B cell (primary cell): ENCODE results near the gene INSIG2. TPM values are rescaled to one million over a fixed set of nuclear protein-coding genes. Genes with fewer than 3 reads are reported as not detected.

Experiments used
- ATAC-seq: fragments of 200-7000 bp; cut with Tn5 transposase; one replicate; pipeline ENCODE4 v1.10.0; 2021; ENCODE audit warnings: low read depth, mild to moderate bottlenecking, moderate number of reproducible peaks, moderate library complexity
- CTCF ChIA-PET: fragments of 350-600 bp; sonication (Branson Sonifier 250); formaldehyde crosslinking; loops from one replicate; lab custom pipeline; 2021; ENCODE audit warnings: antibody characterized with exemption, inconsistent platforms; lab: Charles Lee
- POLR2A ChIA-PET: fragments of 350-600 bp; sonication (Branson Sonifier 250); formaldehyde crosslinking; loops from one replicate; lab custom pipeline; 2021; ENCODE audit warnings: antibody characterized with exemption; lab: Charles Lee
- DNase-seq: peaks from one replicate; pipeline ENCODE4 v3.0.0; 2013
- H2AFZ ChIP-seq: 2 replicates; pipeline ENCODE4 v1.6.1; 2012; ENCODE audit warnings: mild to moderate bottlenecking, low read depth, low read length; ENCODE audit not compliant: insufficient read depth, poor library complexity, severe bottlenecking
- H3K27ac ChIP-seq, 2 donors: 1 replicate in 1 of 2; 2 replicates in 1 of 2; pipeline ENCODE4 v1.5.1; 2012 to 2013; ENCODE audit warnings: low read length in 2 of 2, mild to moderate bottlenecking in 2 of 2, moderate library complexity in 1 of 2
- H3K27me3 ChIP-seq, 4 experiments: fragments of 200-600 bp in 1 of 4; sonication (generic) in 1 of 4; replicated peaks in 1 of 4; 1 replicate in 2 of 4; 2 replicates in 2 of 4; pipeline versions ENCODE4 v1.6.1 to v1.7.0; 2013 to 2016; ENCODE audit warnings: low read length in 3 of 4, mild to moderate bottlenecking in 2 of 4, mixed read lengths in 1 of 4, moderate library complexity in 1 of 4; ENCODE audit not compliant: insufficient read depth in 4 of 4, control insufficient read depth in 3 of 4; ENCODE audit errors: control extremely low read depth in 1 of 4
- H3K36me3 ChIP-seq, 2 experiments: replicated peaks in 1 of 2; 1 replicate in 1 of 2; 2 replicates in 1 of 2; pipeline versions ENCODE4 v1.6.1 to v1.7.1; 2013; ENCODE audit warnings: low read length in 1 of 2; ENCODE audit not compliant: insufficient read depth in 2 of 2, control insufficient read depth in 1 of 2; ENCODE audit errors: control extremely low read depth in 1 of 2, extremely low read depth in 1 of 2
- H3K4me1 ChIP-seq, 2 donors: fragments of 200-600 bp in 1 of 2; sonication (generic) in 1 of 2; 1 replicate in 1 of 2; 2 replicates in 1 of 2; pipeline versions ENCODE4 v1.5.1 to v1.6.1; 2013 to 2017; ENCODE audit warnings: low read length in 2 of 2; ENCODE audit not compliant: control insufficient read depth in 2 of 2, insufficient read depth in 2 of 2
- H3K4me2 ChIP-seq: replicated peaks from 2 replicates; pipeline ENCODE3; 2012; ENCODE audit warnings: mild to moderate bottlenecking, low read depth, low read length; ENCODE audit not compliant: poor library complexity, severe bottlenecking
- H3K4me3 ChIP-seq, 5 experiments: fragments of 200-600 bp in 1 of 5; sonication (generic) in 1 of 5; 1 replicate in 3 of 5; 2 replicates in 2 of 5; pipeline versions ENCODE4 v1.5.1 to v1.7.0; 2011 to 2016; ENCODE audit warnings: low read length in 4 of 5, mild to moderate bottlenecking in 4 of 5, low read depth in 2 of 5, control low read depth in 1 of 5, moderate library complexity in 1 of 5; ENCODE audit not compliant: insufficient read depth in 1 of 5; ENCODE audit errors: control extremely low read depth in 1 of 5, extremely low read depth in 1 of 5
- H3K79me2 ChIP-seq: fragments of 200-600 bp; sonication (generic); one replicate; pipeline ENCODE4 v1.6.0; 2016; ENCODE audit warnings: low read length; ENCODE audit not compliant: control insufficient read depth, insufficient read depth
- H3K9ac ChIP-seq: fragments of 200-600 bp; sonication (generic); 2 replicates; pipeline ENCODE4 v1.6.1; 2017; ENCODE audit warnings: mild to moderate bottlenecking, low read length, moderate library complexity
- H3K9me3 ChIP-seq, 3 donors: one replicate each; pipeline versions ENCODE4 v1.6.1 to v1.7.1; 2013; ENCODE audit warnings: low read length in 2 of 3; ENCODE audit not compliant: control insufficient read depth in 2 of 3, insufficient read depth in 1 of 3; ENCODE audit errors: control extremely low read depth in 1 of 3
- H4K20me1 ChIP-seq: 2 replicates; pipeline ENCODE4 v1.6.0; 2012; ENCODE audit warnings: mild to moderate bottlenecking, low read length; ENCODE audit not compliant: insufficient read depth, control insufficient read depth, poor library complexity, severe bottlenecking
- H3K27ac Mint-ChIP-seq: one replicate; pipeline ENCODE4 v1.8.0; 2021; ENCODE audit warnings: mixed read lengths
- H3K27me3 Mint-ChIP-seq: one replicate; pipeline ENCODE4 v1.8.0; 2021; ENCODE audit warnings: mixed read lengths
- H3K4me1 Mint-ChIP-seq: one replicate; pipeline ENCODE4 v1.8.0; 2021; ENCODE audit warnings: mixed read lengths
- H3K4me3 Mint-ChIP-seq: one replicate; pipeline ENCODE4 v1.8.0; 2021; ENCODE audit warnings: mixed read lengths
- H3K9me3 Mint-ChIP-seq: one replicate; pipeline ENCODE4 v1.8.0; 2022; ENCODE audit warnings: mixed read lengths; ENCODE audit not compliant: insufficient read depth
- EZH2 ChIP-seq: IDR thresholded peaks from 2 replicates; pipeline ENCODE4 v1.6.1; 2012; ENCODE audit warnings: borderline replicate concordance, low read depth, mild to moderate bottlenecking, moderate library complexity, low read length; ENCODE audit not compliant: insufficient read depth, poor library complexity, severe bottlenecking
- WGBS: methylation state at CpG from one replicate; pipeline ENCODE4 v1.1.5; 2013; ENCODE audit warnings: missing lambda C conversion rate; ENCODE audit not compliant: insufficient coverage; 5-methylcytosine and 5-hydroxymethylcytosine counted together
- intact Hi-C: fragments of 100-400 bp; cut with micrococcal nuclease; formaldehyde crosslinking; loops from one replicate; pipeline ENCODE4 v1.10.0; 2022
- polyA plus RNA-seq: library from polyadenylated mRNA; depleted of rRNA; stranded (reverse); fragments of >200 nt; gene quantifications from 2 replicates; pipeline ENCODE4 v1.2.3, GENCODE V29; 2012
- total RNA-seq, 2 donors: library from RNA; stranded (reverse); fragments of 120-200 nt in 1 of 2; gene quantifications; 1 replicate in 1 of 2; 2 replicates in 1 of 2; pipeline versions ENCODE4 v1.2.3 to v1.2.4, GENCODE V29; 2013 to 2022
- TF ChIP-seq, protein P1 (sequence below): fragments of 200-600 bp; IDR thresholded peaks from one replicate; pipeline ENCODE4 v1.8.0; 2022; ENCODE audit warnings: antibody characterized with exemption, mild to moderate bottlenecking

Gene INSIG2
- total and polyA plus RNA-seq, 2 donors (not counting 1 experiment from before 2014, with no cell fraction given): 14.2 to 29.5 TPM

DNA sequence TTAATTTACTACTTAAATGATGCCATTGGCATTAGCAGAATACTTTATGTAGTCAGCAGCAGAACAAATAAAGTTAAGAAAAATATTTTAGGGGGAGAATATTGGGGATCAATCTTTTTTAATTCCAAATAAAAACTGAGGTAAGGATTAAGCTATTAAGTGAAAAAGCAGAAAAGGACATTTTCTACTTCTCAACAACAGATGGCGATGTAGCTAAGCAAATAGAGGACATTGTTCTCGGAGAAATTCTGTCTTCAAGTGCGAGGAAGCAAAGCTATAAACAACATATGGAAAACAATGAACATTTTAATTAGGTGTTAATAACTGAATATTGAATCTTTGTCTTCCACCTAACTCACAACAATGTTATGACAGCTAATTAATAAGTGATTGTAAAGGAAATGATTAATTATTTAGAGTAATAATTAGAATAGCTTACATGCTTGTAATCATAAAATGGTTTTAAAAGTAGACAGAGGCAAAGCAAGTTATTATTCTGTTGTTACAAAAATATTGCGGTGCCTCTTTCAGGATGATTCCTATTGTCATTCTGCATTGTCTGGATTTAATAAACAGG is 41.5 kb upstream of the INSIG2 start:
- no peaks in the 10 kb centered on the region for H3K36me3 ChIP-seq
- no peaks in the 10 kb centered on the region for H4K20me1 ChIP-seq
- intact Hi-C loops: loop anchor here (1.0 to 5.0 kb wide), 6 partner anchors 10 to 809 kb away; partner anchors contain the start of gene INSIG2
- Mint-ChIP-seq H3K4me3 (no peak overlapping the region), H3K4me1 (peaks cover 10% of the 10 kb centered on the region), H3K27me3 (peaks cover 28% of the 10 kb centered on the region), H3K9me3 (no peaks in the 10 kb centered on the region), H3K27ac (no peak overlapping the region)
- ChIA-PET CTCF (interaction anchor here (0.6 to 20.1 kb wide), 34 partner anchors 9 to 835 kb away, joined by 3 to 784 read pairs (median 5); partner anchors contain the start of genes CCDC93, DDX18 and INSIG2), POLR2A (interaction anchor here (0.9 to 1.1 kb wide), 2 partner anchors 9 to 14 kb away, joined by 3 to 4 read pairs; no protein-coding TSS in a partner anchor)
- no peak overlapping the region for H3K27ac ChIP-seq
- peaks cover 0 to 5% of the 10 kb centered on the region in 2 donors for H3K4me1 ChIP-seq
- DNase-seq: peak; percentile 66
- no CpG with 5 or more reads among the region's 4 CpGs for WGBS
- no peak overlapping the region for H3K4me2 ChIP-seq
- no peaks in the 10 kb centered on the region for H3K79me2 ChIP-seq
- H3K9me3 ChIP-seq: no peaks in the 10 kb centered on the region
- TF ChIP-seq, protein P1, sequence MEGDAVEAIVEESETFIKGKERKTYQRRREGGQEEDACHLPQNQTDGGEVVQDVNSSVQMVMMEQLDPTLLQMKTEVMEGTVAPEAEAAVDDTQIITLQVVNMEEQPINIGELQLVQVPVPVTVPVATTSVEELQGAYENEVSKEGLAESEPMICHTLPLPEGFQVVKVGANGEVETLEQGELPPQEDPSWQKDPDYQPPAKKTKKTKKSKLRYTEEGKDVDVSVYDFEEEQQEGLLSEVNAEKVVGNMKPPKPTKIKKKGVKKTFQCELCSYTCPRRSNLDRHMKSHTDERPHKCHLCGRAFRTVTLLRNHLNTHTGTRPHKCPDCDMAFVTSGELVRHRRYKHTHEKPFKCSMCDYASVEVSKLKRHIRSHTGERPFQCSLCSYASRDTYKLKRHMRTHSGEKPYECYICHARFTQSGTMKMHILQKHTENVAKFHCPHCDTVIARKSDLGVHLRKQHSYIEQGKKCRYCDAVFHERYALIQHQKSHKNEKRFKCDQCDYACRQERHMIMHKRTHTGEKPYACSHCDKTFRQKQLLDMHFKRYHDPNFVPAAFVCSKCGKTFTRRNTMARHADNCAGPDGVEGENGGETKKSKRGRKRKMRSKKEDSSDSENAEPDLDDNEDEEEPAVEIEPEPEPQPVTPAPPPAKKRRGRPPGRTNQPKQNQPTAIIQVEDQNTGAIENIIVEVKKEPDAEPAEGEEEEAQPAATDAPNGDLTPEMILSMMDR: peak; percentile 83
- TF ChIP-seq EZH2: no peak
- peaks cover 0 to 9% (median 4%) of the 10 kb centered on the region in 4 experiments for H3K27me3 ChIP-seq
- no peak for ATAC-seq
- no peak overlapping the region for H2AFZ ChIP-seq
- H3K9ac ChIP-seq: no peak overlapping the region
- no peak overlapping the region for H3K4me3 ChIP-seq

DNA sequence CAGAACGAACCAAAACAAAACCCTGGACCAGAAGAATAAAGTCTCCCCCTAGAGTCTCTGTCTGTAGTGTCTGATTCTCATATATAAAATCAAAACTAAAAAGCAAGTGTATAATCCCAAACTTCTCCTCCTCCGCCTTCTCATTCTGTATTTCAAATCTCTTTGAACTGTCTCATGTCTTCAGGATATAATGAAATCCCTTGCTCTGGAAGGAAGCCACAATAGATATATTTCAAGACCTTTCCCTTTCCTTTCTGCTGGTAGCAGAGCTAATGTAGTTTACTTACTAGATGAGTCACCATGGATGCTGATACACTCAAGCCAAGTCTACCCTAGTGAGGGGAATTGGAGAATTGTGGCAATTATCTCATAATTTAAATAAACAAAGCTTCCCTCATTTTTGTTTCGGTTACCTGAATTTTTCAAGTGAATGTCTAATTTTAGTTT is 40.9 kb upstream of the INSIG2 start:
- Mint-ChIP-seq H3K27ac (no peak overlapping the region), H3K4me3 (no peak overlapping the region), H3K9me3 (no peaks in the 10 kb centered on the region), H3K27me3 (peaks cover 25% of the 10 kb centered on the region), H3K4me1 (peaks cover 10% of the 10 kb centered on the region)
- Histone ChIP-seq H2AFZ (no peak overlapping the region), H3K4me3 (no peak overlapping the region), H3K27me3 (peaks cover 0 to 9% (median 3%) of the 10 kb centered on the region in 4 experiments), H3K36me3 (no peaks in the 10 kb centered on the region), H3K9me3 (no peaks in the 10 kb centered on the region), H3K9ac (no peak overlapping the region), H3K27ac (no peak overlapping the region), H4K20me1 (no peaks in the 10 kb centered on the region), H3K4me2 (no peak overlapping the region), H3K4me1 (peaks cover 0 to 5% of the 10 kb centered on the region in 2 donors), H3K79me2 (no peaks in the 10 kb centered on the region)
- CTCF ChIA-PET: interaction anchor here (0.6 to 20.1 kb wide), 28 partner anchors 11 to 1123 kb away, joined by 3 to 784 read pairs (median 6); partner anchors contain the start of genes CCDC93, DDX18 and INSIG2
- ATAC-seq (no peak), DNase-seq (no peak)
- POLR2A ChIA-PET: interaction anchor here (1.1 kb wide), 1 partner anchor 13 kb away, joined by 4 read pairs; no protein-coding TSS in a partner anchor
- TF ChIP-seq, protein P1: no peak
- no peak for TF ChIP-seq EZH2
- intact Hi-C loops: loop anchor here (5.0 kb wide), 1 partner anchor 155 kb away; no protein-coding TSS in a partner anchor
- WGBS: no CpG with 5 or more reads among the region's 3 CpGs
